CD4-positive, CD25-positive, alpha-beta regulatory T cell (primary cell): ENCODE measurements around the gene LCMT2. TPM values are rescaled to one million over a fixed set of nuclear protein-coding genes. Genes with fewer than 3 reads are reported as not detected.

Experiments used
- ATAC-seq, 2 donors: fragments of 150-1000 bp; cut with Tn5 transposase; one replicate each; pipeline ENCODE4 v1.10.0; 2021; ENCODE audit warnings: low read depth in 2 of 2, moderate number of reproducible peaks in 2 of 2, moderate library complexity in 1 of 2
- DNase-seq, 3 donors: peaks; one replicate each; pipeline versions ENCODE4 v3.0.0 to v3.0.0-alpha.2; 2012 to 2022; ENCODE audit warnings: mixed read lengths in 1 of 3
- H3K27ac ChIP-seq: one replicate; pipeline ENCODE4 v1.7.0; 2013; ENCODE audit warnings: mild to moderate bottlenecking, low read length; ENCODE audit not compliant: insufficient read depth, poor library complexity, severe bottlenecking
- H3K27me3 ChIP-seq: one replicate; pipeline ENCODE4 v1.7.0; 2013; ENCODE audit warnings: low read length; ENCODE audit not compliant: control insufficient read depth, insufficient read depth
- H3K36me3 ChIP-seq: one replicate; pipeline ENCODE4 v1.7.0; 2013; ENCODE audit warnings: mild to moderate bottlenecking, low read length, moderate library complexity; ENCODE audit not compliant: control insufficient read depth, insufficient read depth
- H3K4me1 ChIP-seq: 2 replicates; pipeline ENCODE4 v1.7.0; 2013; ENCODE audit warnings: mild to moderate bottlenecking, low read length; ENCODE audit not compliant: insufficient read depth, control insufficient read depth, poor library complexity, severe bottlenecking
- H3K4me3 ChIP-seq: one replicate; pipeline ENCODE4 v1.7.0; 2013; ENCODE audit warnings: low read depth, mild to moderate bottlenecking, low read length, moderate library complexity
- H3K9me3 ChIP-seq, 2 experiments: 1 replicate in 1 of 2; 2 replicates in 1 of 2; pipeline ENCODE4 v1.7.0; 2013; ENCODE audit warnings: low read length in 2 of 2, mild to moderate bottlenecking in 1 of 2, moderate library complexity in 1 of 2; ENCODE audit not compliant: control insufficient read depth in 2 of 2
- H3K27ac Mint-ChIP-seq, 3 donors: one replicate each; pipeline ENCODE4 v1.8.0; 2020 to 2022; ENCODE audit warnings: mild to moderate bottlenecking in 3 of 3, mixed read lengths in 3 of 3, moderate library complexity in 2 of 3
- H3K27me3 Mint-ChIP-seq: one replicate; pipeline ENCODE4 v1.8.0; 2022; ENCODE audit warnings: mild to moderate bottlenecking, mixed read lengths
- H3K36me3 Mint-ChIP-seq: one replicate; pipeline ENCODE4 v1.8.0; 2020; ENCODE audit warnings: mixed read lengths
- H3K4me1 Mint-ChIP-seq, 4 donors: one replicate each; pipeline ENCODE4 v1.8.0; 2020 to 2022; ENCODE audit warnings: mixed read lengths in 4 of 4, mild to moderate bottlenecking in 1 of 4
- H3K4me3 Mint-ChIP-seq, 4 donors: one replicate each; pipeline ENCODE4 v1.8.0; 2020 to 2022; ENCODE audit warnings: mild to moderate bottlenecking in 4 of 4, mixed read lengths in 4 of 4, moderate library complexity in 3 of 4
- H3K9me3 Mint-ChIP-seq, 7 donors: one replicate each; pipeline ENCODE4 v1.8.0; 2020 to 2022; ENCODE audit warnings: mixed read lengths in 7 of 7, mild to moderate bottlenecking in 3 of 7, moderate library complexity in 2 of 7
- polyA plus RNA-seq, 4 donors: library from polyadenylated mRNA; unstranded; fragments of 300-500 nt; fragmentation: Illumina TruSeq; gene quantifications; one replicate each; pipeline ENCODE4 v1.2.3, GENCODE V29; 2021
- total RNA-seq: library from RNA; stranded (reverse); gene quantifications from one replicate; pipeline ENCODE4 v1.2.3, GENCODE V29; 2022

Gene LCMT2
- total and polyA plus RNA-seq, 5 donors from 2014 or later = 2.9 to 9.9 (median 4.0) TPM

- Histone ChIP-seq H3K4me1 (no peaks in the 10 kb centered on the region), H3K9me3 (no peaks in the 10 kb centered on the region), H3K27ac (no peak overlapping the region), H3K36me3 (no peaks in the 10 kb centered on the region), H3K27me3 (no peaks in the 10 kb centered on the region), H3K4me3 (no peak overlapping the region)
- DNase-seq (no peak), ATAC-seq (no peak)
- Mint-ChIP-seq H3K27me3 (peaks cover 17% of the 10 kb centered on the region), H3K4me3 (no peak overlapping the region), H3K4me1 (no peaks in the 10 kb centered on the region), H3K36me3 (no peaks in the 10 kb centered on the region), H3K27ac (peak overlapping the region in 1 of 3 donors; percentile 44), H3K9me3 (peaks cover 0 to 2% (median 0%) of the 10 kb centered on the region in 7 donors)
These were observed 52.5 kb downstream of the LCMT2 start for GRCh38 chr15:43277901-43278300.

GRCh38 chr15:43277231-43277823, 53.0 kb downstream of the LCMT2 start:
- Mint-ChIP-seq H3K27me3 (peaks cover 17% of the 10 kb centered on the region), H3K9me3 (peaks cover 0 to 2% (median 0%) of the 10 kb centered on the region in 7 donors), H3K4me3 (no peak overlapping the region), H3K36me3 (no peaks in the 10 kb centered on the region), H3K4me1 (no peaks in the 10 kb centered on the region), H3K27ac (no peak overlapping the region)
- no peak for DNase-seq
- no peak for ATAC-seq
- no peak overlapping the region for H3K27ac ChIP-seq
- no peaks in the 10 kb centered on the region for H3K4me1 ChIP-seq
- no peaks in the 10 kb centered on the region for H3K36me3 ChIP-seq
- no peaks in the 10 kb centered on the region for H3K9me3 ChIP-seq
- H3K4me3 ChIP-seq = no peak overlapping the region
- no peaks in the 10 kb centered on the region for H3K27me3 ChIP-seq

GRCh38 chr15:43276563-43277200, 53.7 kb downstream of the LCMT2 start:
- H3K9me3 ChIP-seq = no peaks in the 10 kb centered on the region
- H3K4me3 Mint-ChIP-seq = no peak overlapping the region
- H3K4me1 Mint-ChIP-seq = no peaks in the 10 kb centered on the region
- H3K4me3 ChIP-seq = no peak overlapping the region
- H3K27me3 ChIP-seq = no peaks in the 10 kb centered on the region
- no peaks in the 10 kb centered on the region for H3K4me1 ChIP-seq
- peaks cover 17% of the 10 kb centered on the region for H3K27me3 Mint-ChIP-seq
- DNase-seq = no peak
- no peak overlapping the region for H3K27ac Mint-ChIP-seq
- ATAC-seq = no peak
- H3K36me3 Mint-ChIP-seq = no peaks in the 10 kb centered on the region
- no peaks in the 10 kb centered on the region for H3K36me3 ChIP-seq
- peaks cover 0 to 8% (median 2%) of the 10 kb centered on the region in 7 donors for H3K9me3 Mint-ChIP-seq
- no peak overlapping the region for H3K27ac ChIP-seq

GRCh38 chr15:43275740-43276562, 54.4 kb downstream of the LCMT2 start:
- H3K27me3 Mint-ChIP-seq = peaks cover 17% of the 10 kb centered on the region
- H3K36me3 ChIP-seq = no peaks in the 10 kb centered on the region
- no peak overlapping the region for H3K27ac Mint-ChIP-seq
- H3K4me3 Mint-ChIP-seq = no peak overlapping the region
- peaks cover 0 to 3% (median 0%) of the 10 kb centered on the region in 4 donors for H3K4me1 Mint-ChIP-seq
- H3K9me3 Mint-ChIP-seq = peaks cover 0 to 8% (median 2%) of the 10 kb centered on the region in 7 donors
- no peak overlapping the region for H3K4me3 ChIP-seq
- no peak overlapping the region for H3K27ac ChIP-seq
- ATAC-seq (no peak), DNase-seq (no peak)
- peaks cover 1% of the 10 kb centered on the region for H3K4me1 ChIP-seq
- no peaks in the 10 kb centered on the region for H3K9me3 ChIP-seq
- H3K36me3 Mint-ChIP-seq = no peaks in the 10 kb centered on the region
- H3K27me3 ChIP-seq = no peaks in the 10 kb centered on the region

GRCh38 chr15:43274136-43274535, 56.2 kb downstream of the LCMT2 start:
- ATAC-seq = no peak
- H3K27ac ChIP-seq = no peak overlapping the region
- H3K4me3 ChIP-seq = no peak overlapping the region
- H3K9me3 Mint-ChIP-seq = peaks cover 0 to 8% (median 5%) of the 10 kb centered on the region in 7 donors
- no peaks in the 10 kb centered on the region for H3K36me3 ChIP-seq
- no peak overlapping the region for H3K27ac Mint-ChIP-seq
- H3K9me3 ChIP-seq = no peaks in the 10 kb centered on the region
- H3K4me1 ChIP-seq = peaks cover 3% of the 10 kb centered on the region
- no peaks in the 10 kb centered on the region for H3K27me3 ChIP-seq
- H3K4me1 Mint-ChIP-seq = peaks cover 0 to 15% (median 0%) of the 10 kb centered on the region in 4 donors
- H3K27me3 Mint-ChIP-seq = peaks cover 21% of the 10 kb centered on the region
- no peak for DNase-seq
- H3K36me3 Mint-ChIP-seq = no peaks in the 10 kb centered on the region
- no peak overlapping the region for H3K4me3 Mint-ChIP-seq

Other genes starting within 250 kb of the LCMT2 start
- 48.2 TPM for gene UBR1, start 224.5 kb downstream of the LCMT2 start, total RNA-seq
- 10 to 100 TPM; 15.9 to 18.7 (median 17.3) TPM for gene UBR1, start 224.5 kb downstream of the LCMT2 start, polyA plus RNA-seq
- gene TMEM62, start 197.0 kb downstream of the LCMT2 start, total RNA-seq = 30.0 TPM
- 10 to 100 TPM; 11.4 to 18.1 (median 14.2) TPM for gene TMEM62, start 197.0 kb downstream of the LCMT2 start, polyA plus RNA-seq
- gene CCNDBP1, start 145.2 kb downstream of the LCMT2 start, total RNA-seq = 111 TPM
- 100 to 1,000 TPM; 301 to 352 (median 314) TPM for gene CCNDBP1, start 145.2 kb downstream of the LCMT2 start, polyA plus RNA-seq
- not detected for gene EPB42, start 109.6 kb downstream of the LCMT2 start, total RNA-seq
- under 1 TPM in 1 of 4 donors, not detected in 3; 0.53 TPM for gene EPB42, start 109.6 kb downstream of the LCMT2 start, polyA plus RNA-seq
- gene TGM5, start 63.6 kb downstream of the LCMT2 start, total RNA-seq = not detected
- not detected for gene TGM5, start 63.6 kb downstream of the LCMT2 start, polyA plus RNA-seq
- not detected for gene TGM7, start 28.3 kb downstream of the LCMT2 start, total RNA-seq
- not detected for gene TGM7, start 28.3 kb downstream of the LCMT2 start, polyA plus RNA-seq
- gene ZSCAN29, start 40.5 kb upstream of the LCMT2 start, total RNA-seq = 20.9 TPM
- gene ZSCAN29, start 40.5 kb upstream of the LCMT2 start, polyA plus RNA-seq = 1 to 10 TPM; 5.0 to 7.7 (median 6.1) TPM
- gene TUBGCP4, start 40.5 kb upstream of the LCMT2 start, total RNA-seq = 12.1 TPM
- gene TUBGCP4, start 40.5 kb upstream of the LCMT2 start, polyA plus RNA-seq = 10 to 100 TPM; 10.2 to 12.2 (median 11.1) TPM
- gene TP53BP1, start 162.6 kb upstream of the LCMT2 start, total RNA-seq = 42.1 TPM
- gene TP53BP1, start 162.6 kb upstream of the LCMT2 start, polyA plus RNA-seq = 1 to 10 TPM; 3.9 to 7.9 (median 6.0) TPM
- gene MAP1A, start 187.0 kb upstream of the LCMT2 start, total RNA-seq = 1.7 TPM
- under 1 TPM in 3 of 4 donors, not detected in 1; 0.01 to 0.16 (median 0.03) TPM for gene MAP1A, start 187.0 kb upstream of the LCMT2 start, polyA plus RNA-seq